Sigmoid colon (tissue), 4 donors: Measurements from ENCODE around the gene CDX1.

Experiments
- EP300 ChIP-seq, 4 donors: sonication (generic); formaldehyde crosslinking; IDR thresholded peaks; one replicate each; pipeline ENCODE4 v1.6.1; 2017; ENCODE audit warnings: antibody characterized with exemption in 4 of 4
- POLR2AphosphoS5 ChIP-seq, 4 donors: sonication (generic); formaldehyde crosslinking; IDR thresholded peaks; one replicate each; pipeline ENCODE4 v1.6.1; 2017; ENCODE audit warnings: antibody characterized with exemption in 4 of 4
- TF ChIP-seq, protein P1 (sequence below), 4 experiments: fragments of 450-650 bp in 3 of 4; fragments of 200-600 bp in 1 of 4; IDR thresholded peaks; one replicate each; pipeline ENCODE4 v1.5.1; 2016 to 2019; ENCODE audit warnings: antibody characterized with exemption in 4 of 4, mild to moderate bottlenecking in 3 of 4, moderate library complexity in 2 of 4

DNA sequence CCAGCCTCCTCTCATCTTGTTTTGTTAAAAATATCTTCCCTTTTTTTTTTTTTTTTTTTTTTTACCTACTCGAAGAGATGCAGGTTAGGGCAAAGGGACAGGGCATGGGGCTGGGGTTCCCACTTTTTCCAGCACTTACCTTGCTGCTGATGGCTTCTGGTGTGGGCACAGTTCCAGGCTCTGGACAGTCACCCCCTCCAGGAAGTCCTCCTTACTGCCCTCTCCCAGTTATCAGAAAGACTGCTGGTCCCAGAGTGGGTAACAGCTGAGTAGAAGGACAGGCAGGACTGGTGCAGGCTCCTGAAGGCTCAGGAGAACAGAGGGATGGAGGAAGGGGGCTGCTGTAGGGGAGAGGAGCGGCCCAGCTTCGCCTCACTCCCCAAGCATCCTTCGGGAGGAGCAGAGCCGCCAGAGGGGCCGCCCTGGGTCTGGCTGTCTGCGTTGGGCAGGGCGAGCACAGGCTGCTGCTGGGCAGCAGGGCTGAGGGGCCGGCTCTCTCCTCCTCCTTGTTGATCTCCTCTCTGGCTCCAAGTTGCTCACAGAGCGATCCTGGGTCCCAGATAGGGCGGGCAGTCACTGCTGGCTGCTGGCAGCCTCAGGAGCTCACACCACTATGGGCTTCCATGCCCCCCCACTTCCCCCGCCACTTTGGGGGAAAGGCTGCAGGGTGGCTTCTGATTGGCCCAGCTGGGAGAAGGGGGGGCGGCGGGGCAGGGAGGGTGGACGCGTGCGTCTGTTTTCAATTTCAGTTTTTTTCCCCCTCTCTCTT is 11.1 kb upstream of the CDX1 start, which contains the start of gene PDGFRB:
- TF ChIP-seq POLR2AphosphoS5 (IDR thresholded peaks at IDR 0.05) (peak; percentile 75 to 92 (median 87)), EP300 (IDR thresholded peaks at IDR 0.05) (no peak)
- TF ChIP-seq, protein P1, sequence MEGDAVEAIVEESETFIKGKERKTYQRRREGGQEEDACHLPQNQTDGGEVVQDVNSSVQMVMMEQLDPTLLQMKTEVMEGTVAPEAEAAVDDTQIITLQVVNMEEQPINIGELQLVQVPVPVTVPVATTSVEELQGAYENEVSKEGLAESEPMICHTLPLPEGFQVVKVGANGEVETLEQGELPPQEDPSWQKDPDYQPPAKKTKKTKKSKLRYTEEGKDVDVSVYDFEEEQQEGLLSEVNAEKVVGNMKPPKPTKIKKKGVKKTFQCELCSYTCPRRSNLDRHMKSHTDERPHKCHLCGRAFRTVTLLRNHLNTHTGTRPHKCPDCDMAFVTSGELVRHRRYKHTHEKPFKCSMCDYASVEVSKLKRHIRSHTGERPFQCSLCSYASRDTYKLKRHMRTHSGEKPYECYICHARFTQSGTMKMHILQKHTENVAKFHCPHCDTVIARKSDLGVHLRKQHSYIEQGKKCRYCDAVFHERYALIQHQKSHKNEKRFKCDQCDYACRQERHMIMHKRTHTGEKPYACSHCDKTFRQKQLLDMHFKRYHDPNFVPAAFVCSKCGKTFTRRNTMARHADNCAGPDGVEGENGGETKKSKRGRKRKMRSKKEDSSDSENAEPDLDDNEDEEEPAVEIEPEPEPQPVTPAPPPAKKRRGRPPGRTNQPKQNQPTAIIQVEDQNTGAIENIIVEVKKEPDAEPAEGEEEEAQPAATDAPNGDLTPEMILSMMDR (IDR thresholded peaks at IDR 0.05) = no peak
